Measurements from ENCODE around the gene OR56A4.

OR56A4 gene

DNA sequence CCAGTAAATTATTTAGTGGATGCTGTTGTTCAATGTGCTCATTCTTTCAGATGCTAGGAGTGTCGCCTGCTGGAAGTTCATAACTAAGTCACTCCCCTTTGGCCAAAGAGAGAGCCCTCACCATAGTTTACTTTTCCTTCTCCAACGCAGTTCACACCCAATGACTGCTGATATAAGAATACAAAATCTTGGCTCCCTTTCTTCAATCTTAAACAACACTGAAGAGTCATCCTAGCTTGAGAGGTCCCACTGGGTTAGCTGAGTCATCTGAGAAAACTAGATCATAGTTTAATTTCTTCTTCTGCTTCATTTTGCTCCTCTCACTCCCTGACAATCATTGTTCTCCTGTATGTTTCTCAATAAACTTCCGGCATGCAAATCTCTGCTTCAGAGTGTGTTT, 14.6 kb downstream of the OR56A4 start:
- DNase-seq (ENCODE audit: low spot score), result no peak
- TF ChIP-seq, protein P1, sequence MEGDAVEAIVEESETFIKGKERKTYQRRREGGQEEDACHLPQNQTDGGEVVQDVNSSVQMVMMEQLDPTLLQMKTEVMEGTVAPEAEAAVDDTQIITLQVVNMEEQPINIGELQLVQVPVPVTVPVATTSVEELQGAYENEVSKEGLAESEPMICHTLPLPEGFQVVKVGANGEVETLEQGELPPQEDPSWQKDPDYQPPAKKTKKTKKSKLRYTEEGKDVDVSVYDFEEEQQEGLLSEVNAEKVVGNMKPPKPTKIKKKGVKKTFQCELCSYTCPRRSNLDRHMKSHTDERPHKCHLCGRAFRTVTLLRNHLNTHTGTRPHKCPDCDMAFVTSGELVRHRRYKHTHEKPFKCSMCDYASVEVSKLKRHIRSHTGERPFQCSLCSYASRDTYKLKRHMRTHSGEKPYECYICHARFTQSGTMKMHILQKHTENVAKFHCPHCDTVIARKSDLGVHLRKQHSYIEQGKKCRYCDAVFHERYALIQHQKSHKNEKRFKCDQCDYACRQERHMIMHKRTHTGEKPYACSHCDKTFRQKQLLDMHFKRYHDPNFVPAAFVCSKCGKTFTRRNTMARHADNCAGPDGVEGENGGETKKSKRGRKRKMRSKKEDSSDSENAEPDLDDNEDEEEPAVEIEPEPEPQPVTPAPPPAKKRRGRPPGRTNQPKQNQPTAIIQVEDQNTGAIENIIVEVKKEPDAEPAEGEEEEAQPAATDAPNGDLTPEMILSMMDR (IDR thresholded peaks at IDR 0.05; ENCODE audit: extremely low read depth, missing control alignments), result no peak

DNA sequence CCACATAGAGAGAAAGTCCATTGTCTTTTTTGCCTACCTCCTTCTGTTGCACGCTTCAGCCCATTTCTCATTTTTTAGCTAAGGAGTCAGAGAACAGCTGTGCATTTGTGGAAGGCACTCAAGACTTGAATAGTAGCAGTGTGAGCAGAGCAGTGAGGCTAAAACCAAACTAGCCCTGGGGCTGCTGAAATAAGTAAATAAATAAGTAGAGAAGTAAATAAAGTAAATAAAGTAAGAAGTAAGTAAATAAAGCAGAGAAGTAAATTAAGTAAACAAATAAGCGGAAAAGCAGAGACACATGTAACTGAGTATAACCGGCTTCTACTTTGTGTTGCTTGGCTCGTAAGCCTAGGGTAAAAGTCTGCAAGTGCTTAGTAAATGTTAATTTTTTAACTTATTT, 17.5 kb downstream of the OR56A4 start:
- no peak for DNase-seq (ENCODE audit: low spot score)
- TF ChIP-seq, protein P1 (IDR thresholded peaks at IDR 0.05; ENCODE audit: extremely low read depth, missing control alignments), result no peak

DNA sequence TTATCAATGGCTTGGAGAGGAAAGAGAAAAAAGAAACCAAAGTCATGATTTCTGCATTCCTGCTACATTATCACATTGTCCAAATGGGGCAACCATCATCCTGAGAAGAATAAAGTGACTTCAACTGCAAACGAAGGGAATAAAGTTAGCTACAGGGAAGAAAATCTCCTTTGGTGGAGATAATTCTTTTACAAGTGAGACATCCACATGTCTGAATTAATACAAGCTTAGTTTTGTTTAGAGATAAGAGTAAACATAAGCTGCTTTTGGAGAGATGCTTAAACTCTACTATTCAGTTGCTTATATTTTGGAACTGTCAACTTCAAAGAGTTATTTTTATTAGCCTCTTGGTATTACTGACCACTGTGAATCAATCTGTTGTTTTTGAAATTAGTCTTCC, 19.9 kb downstream of the OR56A4 start, which contains the start of gene OR52L1:
TSS of gene OR52L1 (minus strand) at position 101 of the 400 bp plus-strand sequence. CDS start at position 46, 55 bp downstream.
- TF ChIP-seq, protein P1 (IDR thresholded peaks at IDR 0.05; ENCODE audit: extremely low read depth, missing control alignments), result no peak
- DNase-seq (ENCODE audit: low spot score), result no peak

DNA sequence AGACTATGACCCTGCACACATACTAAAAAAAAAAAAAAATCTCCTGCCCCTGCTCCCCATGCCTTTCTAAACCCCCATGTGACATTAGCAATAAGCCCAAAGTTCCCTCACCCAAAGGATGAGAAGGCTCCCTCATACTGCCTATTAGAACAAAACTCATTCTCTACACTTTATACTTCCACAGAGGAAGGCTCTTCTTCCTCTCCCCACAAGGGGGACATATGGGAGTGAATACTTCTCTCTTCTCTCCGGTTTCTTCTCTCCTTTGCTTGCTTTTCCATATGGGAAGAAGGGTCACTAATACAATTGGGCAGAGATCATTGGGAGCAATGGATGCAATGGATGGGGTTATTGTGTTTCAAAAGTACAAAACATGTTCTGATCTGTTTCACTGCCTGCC, 23.3 kb downstream of the OR56A4 start:
- TF ChIP-seq, protein P1 (IDR thresholded peaks at IDR 0.05; ENCODE audit: extremely low read depth, missing control alignments), result no peak
- no peak for DNase-seq (ENCODE audit: low spot score)

DNA sequence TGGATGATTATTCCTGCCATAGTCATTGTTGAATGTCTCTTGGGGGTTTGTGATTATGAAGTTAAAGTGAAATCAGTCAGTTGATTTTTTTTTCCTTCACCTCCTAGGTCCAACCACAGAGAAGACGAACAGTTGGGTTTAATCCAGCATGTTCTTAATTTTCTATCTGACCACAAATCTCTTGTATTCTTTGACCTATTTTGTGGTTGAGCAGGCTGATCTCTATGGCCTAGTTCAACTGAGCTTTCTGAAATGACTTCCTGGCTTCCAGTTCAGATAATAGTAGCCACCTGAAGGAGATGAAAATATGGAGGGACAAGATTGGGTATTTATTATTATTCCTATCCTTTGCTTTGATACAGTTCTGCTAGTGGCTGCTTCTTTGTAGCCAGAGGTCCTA, 33.2 kb downstream of the OR56A4 start:
- TF ChIP-seq, protein P1 (IDR thresholded peaks at IDR 0.05; ENCODE audit: extremely low read depth, missing control alignments), result no peak
- no peak for DNase-seq (ENCODE audit: low spot score)

GRCh38 chr11:5968394-5968793, 38.4 kb downstream of the OR56A4 start, which contains the start of gene OR56A5:
OR56A5 (minus strand) TSS chr11:5968494; CDS start chr11:5968494, 0 bp downstream.
- DNase-seq (ENCODE audit: low spot score), result no peak
- TF ChIP-seq, protein P1 (IDR thresholded peaks at IDR 0.05; ENCODE audit: extremely low read depth, missing control alignments), result no peak

GRCh38 chr11:5967708-5968107, 39.0 kb downstream of the OR56A4 start:
- TF ChIP-seq, protein P1 (IDR thresholded peaks at IDR 0.05; ENCODE audit: extremely low read depth, missing control alignments), result no peak
- DNase-seq (ENCODE audit: low spot score), result no peak

All from GM20000 (cell line).